Measurements from ENCODE around the gene RIT1.

Gene RIT1

GRCh38 chr1:155856975-155857930 is 53.9 kb downstream of the RIT1 start, which contains the start of gene GON4L:
TSS of gene GON4L (minus strand) at chr1:155857214. CDS start at chr1:155853780, 3,434 bp downstream.
- DNase-seq (ENCODE audit: low spot score): peak; percentile 94

- DNase-seq (ENCODE audit: low spot score): no peak
These were observed 54.7 kb downstream of the RIT1 start for GRCh38 chr1:155856257-155856974.

- no peak for DNase-seq (ENCODE audit: low spot score)
These were observed 60.8 kb downstream of the RIT1 start for GRCh38 chr1:155850345-155850744.

DNA sequence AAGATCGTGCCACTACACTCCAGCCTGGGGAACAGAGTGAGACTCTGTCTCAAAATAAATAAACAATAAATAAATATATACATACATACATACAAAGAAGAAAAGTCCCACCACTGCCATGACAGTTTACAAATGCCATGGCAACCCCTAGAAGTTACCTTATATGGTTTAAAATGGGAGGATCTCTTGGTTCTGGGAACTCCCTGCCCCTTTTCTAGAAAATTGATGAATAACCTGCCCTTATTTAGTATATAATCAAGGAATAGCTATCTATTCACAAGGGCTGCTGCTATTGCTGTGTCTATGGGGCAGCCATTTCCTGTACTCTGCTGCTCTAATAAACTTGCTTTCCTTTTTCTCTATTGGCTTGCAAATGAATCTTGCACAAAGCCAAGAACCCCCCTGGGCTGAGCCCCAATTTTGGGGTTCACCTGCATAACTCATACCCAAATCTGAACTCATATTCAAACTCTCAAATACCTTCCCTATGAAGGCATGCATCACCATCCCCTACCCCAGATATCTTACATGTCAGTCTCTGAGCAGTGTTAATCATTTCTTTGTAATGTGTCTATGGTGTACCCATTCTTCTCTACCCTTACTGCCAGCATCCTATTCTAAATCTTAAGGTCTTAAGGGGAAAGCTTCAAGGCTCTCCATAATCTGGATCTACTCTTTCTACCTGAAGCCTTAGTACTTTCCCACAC is 63.2 kb downstream of the RIT1 start:
- peak; percentile 19 for DNase-seq (ENCODE audit: low spot score)
